ENCODE data around the gene FASTK. TPM values are rescaled to one million over a fixed set of nuclear protein-coding genes. Genes with fewer than 3 reads are reported as not detected.

Gene FASTK
- total RNA-seq, 6 experiments from 2014 or later = 83.8 to 97.0 (median 92.4) TPM

DNA sequence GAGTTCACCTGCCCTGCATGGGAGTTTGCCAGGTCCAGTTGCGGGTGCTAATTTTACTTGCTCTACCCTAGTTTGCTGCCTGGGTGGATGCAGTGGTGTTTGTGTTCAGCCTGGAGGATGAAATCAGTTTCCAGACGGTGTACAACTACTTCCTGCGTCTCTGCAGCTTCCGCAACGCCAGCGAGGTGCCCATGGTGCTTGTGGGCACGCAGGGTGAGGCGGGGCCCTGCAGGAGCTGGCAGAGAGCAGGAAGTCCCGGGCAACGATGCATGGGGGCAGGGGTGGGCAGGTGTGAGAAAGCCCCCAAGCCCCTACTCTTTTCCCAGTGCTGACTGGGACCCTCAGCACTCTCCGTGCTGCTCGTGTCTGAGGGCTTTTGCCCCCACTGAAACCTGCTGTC, 37.0 kb upstream of the FASTK start:
- Mint-ChIP-seq H3K4me3 (no peak overlapping the region), H3K27ac (no peak overlapping the region), H3K4me1 (ENCODE audit: low read depth) (peaks cover 22% of the 10 kb centered on the region), H3K9me3 (no peaks in the 10 kb centered on the region), H3K36me3 (ENCODE audit: low read depth) (peaks cover 18% of the 10 kb centered on the region), H3K27me3 (ENCODE audit: insufficient read depth) (no peaks in the 10 kb centered on the region; the same call in 1 of the 2 replicates)
- DNase-seq = no peak
- TF ChIP-seq, protein P1, sequence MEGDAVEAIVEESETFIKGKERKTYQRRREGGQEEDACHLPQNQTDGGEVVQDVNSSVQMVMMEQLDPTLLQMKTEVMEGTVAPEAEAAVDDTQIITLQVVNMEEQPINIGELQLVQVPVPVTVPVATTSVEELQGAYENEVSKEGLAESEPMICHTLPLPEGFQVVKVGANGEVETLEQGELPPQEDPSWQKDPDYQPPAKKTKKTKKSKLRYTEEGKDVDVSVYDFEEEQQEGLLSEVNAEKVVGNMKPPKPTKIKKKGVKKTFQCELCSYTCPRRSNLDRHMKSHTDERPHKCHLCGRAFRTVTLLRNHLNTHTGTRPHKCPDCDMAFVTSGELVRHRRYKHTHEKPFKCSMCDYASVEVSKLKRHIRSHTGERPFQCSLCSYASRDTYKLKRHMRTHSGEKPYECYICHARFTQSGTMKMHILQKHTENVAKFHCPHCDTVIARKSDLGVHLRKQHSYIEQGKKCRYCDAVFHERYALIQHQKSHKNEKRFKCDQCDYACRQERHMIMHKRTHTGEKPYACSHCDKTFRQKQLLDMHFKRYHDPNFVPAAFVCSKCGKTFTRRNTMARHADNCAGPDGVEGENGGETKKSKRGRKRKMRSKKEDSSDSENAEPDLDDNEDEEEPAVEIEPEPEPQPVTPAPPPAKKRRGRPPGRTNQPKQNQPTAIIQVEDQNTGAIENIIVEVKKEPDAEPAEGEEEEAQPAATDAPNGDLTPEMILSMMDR (IDR thresholded peaks at IDR 0.05) = no peak

DNA sequence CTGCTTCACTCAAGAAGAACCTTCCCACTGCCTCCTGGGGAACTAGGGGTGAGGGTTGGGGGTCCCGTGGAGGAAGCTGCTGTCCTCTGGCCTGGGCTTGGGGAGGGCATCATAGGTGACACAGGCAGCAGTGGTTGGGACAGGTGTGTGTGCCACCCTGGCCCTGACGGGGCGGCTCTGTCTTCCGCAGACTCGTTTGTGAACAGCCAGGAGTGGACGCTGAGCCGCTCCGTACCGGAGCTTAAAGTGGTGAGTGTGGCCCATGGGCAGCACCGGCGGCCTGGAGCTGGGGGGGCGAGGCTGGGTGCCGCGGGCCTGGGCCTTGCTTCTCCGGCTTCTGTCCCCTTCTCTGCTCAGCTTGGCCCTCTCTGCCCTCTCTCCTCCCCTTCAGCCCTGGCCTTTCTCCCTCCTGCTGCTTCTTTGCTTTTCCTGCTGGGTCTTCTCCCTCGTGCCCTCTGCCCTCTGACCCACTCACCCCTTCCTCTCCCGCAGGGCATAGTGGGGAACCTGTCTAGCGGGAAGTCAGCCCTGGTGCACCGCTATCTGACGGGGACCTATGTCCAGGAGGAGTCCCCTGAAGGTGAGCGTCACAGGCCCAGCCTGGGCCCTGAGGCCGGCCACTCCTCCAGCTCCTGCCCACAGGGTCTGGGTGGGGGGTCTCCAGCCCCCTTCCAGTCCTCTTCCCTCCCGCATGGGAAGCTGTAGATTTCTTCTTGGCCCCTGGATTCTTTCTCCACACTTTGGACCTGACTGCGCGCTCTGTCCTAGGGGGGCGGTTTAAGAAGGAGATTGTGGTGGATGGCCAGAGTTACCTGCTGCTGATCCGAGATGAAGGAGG, 36.2 kb upstream of the FASTK start:
- peaks cover 18% of the 10 kb centered on the region for H3K36me3 Mint-ChIP-seq (ENCODE audit: low read depth)
- peaks cover 30% of the 10 kb centered on the region for H3K4me1 Mint-ChIP-seq (ENCODE audit: low read depth)
- H3K9me3 Mint-ChIP-seq = no peaks in the 10 kb centered on the region
- TF ChIP-seq, protein P1 (IDR thresholded peaks at IDR 0.05) = no peak
- no peak for DNase-seq
- no peak overlapping the region for H3K4me3 Mint-ChIP-seq
- H3K27ac Mint-ChIP-seq = no peak overlapping the region
- no peaks in the 10 kb centered on the region; the same call in 1 of the 2 replicates for H3K27me3 Mint-ChIP-seq (ENCODE audit: insufficient read depth)

DNA sequence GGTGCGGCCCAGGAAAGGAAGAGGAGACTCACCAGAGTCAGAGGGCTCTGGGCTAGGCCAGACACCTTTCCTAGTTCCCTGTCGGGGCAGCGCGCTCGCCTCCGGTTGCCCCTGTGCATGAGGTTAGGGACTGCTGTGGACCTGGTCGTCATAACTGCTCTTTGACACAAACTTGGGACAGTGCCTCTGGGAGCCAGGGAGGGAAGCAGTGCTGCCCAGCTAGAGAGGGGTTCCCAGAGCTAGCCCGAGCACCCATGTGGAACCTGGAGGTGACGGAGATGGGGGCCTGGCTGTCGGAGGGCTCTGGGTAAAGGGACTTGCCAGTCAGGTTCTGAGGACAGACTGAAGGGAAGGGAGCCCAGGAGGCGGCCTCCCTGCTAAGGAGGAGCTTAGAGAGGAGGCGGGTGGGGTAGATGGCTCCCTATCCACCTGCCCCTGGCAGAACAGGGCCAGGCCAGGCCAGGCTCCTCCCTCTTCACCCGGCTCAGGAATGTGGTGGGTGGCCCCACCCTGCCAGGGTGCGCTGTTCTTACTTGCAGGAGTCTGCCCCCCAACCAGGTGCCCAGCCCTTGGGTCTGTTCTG, 35.3 kb upstream of the FASTK start:
- Mint-ChIP-seq H3K27ac (peak overlapping the region; percentile 50), H3K4me3 (peak overlapping the region; percentile 76), H3K9me3 (no peaks in the 10 kb centered on the region), H3K4me1 (ENCODE audit: low read depth) (peaks cover 37% of the 10 kb centered on the region), H3K27me3 (ENCODE audit: insufficient read depth) (no peaks in the 10 kb centered on the region; the same call in 1 of the 2 replicates), H3K36me3 (ENCODE audit: low read depth) (peaks cover 11% of the 10 kb centered on the region)
- TF ChIP-seq, protein P1 (IDR thresholded peaks at IDR 0.05) = no peak
- no peak for DNase-seq

DNA sequence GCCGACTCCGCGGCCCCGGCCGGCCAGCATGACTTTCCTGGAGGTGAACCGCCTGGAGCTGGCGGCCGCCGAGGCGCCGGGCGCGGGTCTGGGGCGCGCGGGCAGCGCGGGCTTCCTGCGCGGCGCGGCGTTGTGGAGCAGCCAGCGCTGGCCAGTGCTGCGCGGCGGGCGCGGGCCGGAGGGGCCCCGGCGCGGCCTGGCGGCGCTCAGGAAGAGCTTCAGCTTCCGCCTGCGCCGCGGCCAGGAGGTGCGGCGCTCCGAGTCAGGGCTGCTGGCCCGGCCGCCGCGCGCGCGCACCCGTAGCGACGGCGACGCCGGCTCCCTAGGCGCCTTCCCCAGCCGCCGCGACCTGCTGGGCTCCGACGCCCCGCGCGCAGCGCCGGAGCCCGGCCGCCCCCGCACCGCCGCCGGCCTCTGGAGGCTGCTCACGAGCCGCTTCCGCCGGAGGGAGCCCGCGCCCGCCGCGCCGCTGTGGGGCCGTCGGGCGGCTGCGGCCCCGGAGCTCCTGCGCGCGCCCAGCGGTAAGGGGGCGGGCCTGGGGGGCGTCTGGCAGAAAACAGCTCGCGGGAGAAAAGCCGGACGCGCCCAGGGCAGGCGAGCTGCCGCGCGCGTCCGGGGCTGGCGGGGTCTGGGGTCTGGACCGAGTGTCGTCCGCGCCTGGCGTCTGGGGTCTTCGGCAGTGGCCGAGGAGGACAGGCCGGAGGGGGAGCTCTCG, 34.7 kb upstream of the FASTK start:
- TF ChIP-seq, protein P1 (IDR thresholded peaks at IDR 0.05) = no peak
- peak overlapping the region; percentile 50 for H3K27ac Mint-ChIP-seq
- H3K27me3 Mint-ChIP-seq (ENCODE audit: insufficient read depth) = no peaks in the 10 kb centered on the region; the same call in 1 of the 2 replicates

DNA sequence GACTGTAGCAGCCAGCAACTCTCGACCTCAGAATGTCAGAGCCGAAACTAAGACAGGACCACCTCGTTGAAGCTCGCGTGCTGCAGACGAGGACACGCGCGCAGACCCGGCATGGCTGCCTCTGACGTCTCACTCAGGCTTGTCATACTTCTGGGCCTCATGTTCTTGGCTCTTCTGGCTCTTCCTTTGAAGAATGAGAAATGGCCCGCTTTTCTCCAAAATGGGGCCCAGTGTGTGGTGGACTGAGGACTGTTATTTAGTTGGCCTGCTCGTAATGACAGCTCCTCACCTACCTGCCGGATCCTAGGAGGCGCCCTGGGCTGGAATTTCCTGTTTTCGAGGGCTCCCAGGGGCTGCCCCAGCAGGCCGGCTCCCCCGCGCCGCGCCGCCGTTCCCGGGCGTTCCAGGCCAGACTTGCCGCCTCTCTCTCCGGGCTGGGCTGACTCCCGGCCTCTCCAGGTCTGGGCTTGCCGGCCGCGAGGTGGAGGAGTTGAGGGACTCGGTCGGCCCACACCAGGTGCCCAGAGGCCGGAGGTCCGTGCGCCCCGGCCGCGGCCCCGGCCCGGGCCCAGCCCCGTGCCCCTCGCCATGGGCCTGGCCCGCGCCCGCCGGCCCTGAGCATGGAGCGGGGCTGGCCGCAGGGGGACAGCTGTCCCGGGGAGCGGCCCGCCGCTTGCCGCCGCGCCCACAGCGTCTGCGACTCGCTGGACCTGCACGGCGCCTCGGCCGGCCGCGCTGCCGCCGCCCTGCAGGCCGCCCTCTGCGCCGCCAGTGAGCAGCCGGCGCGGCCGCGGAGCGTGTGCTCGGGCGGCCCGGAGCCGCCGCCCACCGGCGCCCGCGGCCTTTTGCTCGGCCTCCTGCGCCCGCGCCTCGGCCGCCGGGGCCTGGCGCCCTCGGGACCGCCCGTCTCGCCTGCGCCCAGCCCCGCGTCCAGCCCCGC, 33.8 kb upstream of the FASTK start:
- TF ChIP-seq, protein P1 (IDR thresholded peaks at IDR 0.05) = no peak
- Mint-ChIP-seq H3K4me1 (ENCODE audit: low read depth) (peaks cover 52% of the 10 kb centered on the region), H3K27ac (peak overlapping the region; percentile 86), H3K27me3 (ENCODE audit: insufficient read depth) (no peaks in the 10 kb centered on the region; the same call in 1 of the 2 replicates), H3K36me3 (ENCODE audit: low read depth) (peaks cover 5% of the 10 kb centered on the region; the same call in 1 of the 2 replicates), H3K9me3 (no peaks in the 10 kb centered on the region), H3K4me3 (peak overlapping the region; percentile 80)
- no peak for DNase-seq

More for the DNA sequence above, 34.7 kb upstream of the FASTK start:
- Mint-ChIP-seq H3K4me1 (ENCODE audit: low read depth) (peaks cover 44% of the 10 kb centered on the region), H3K4me3 (peak overlapping the region; percentile 76), H3K9me3 (no peaks in the 10 kb centered on the region), H3K36me3 (ENCODE audit: low read depth) (peaks cover 5% of the 10 kb centered on the region)
- DNase-seq = no peak
